A549 (cell line): ENCODE data around the gene MYO5C. TPM values are rescaled to one million over a fixed set of nuclear protein-coding genes. Genes with fewer than 3 reads are reported as not detected.

Experiments used
- ATAC-seq, 2 experiments: fragments of 200-7000 bp in 1 of 2; fragments of >200 bp in 1 of 2; cut with Nextera tagmentation in 1 of 2; cut with Tn5 transposase in 1 of 2; 3 replicates each; pipeline versions ENCODE4 v1.8.0 to v1.9.1; 2018 to 2020; ENCODE audit warnings: mild to moderate bottlenecking in 1 of 2, moderate library complexity in 1 of 2
- CTCF ChIA-PET: fragments of 300-600 bp; sonication (Branson Sonifier 250); formaldehyde crosslinking; extraction: SDS; loops from one replicate; lab custom pipeline; 2021; ENCODE audit warnings: antibody characterized with exemption, inconsistent platforms; lab: Yijun Ruan, JAX
- POLR2A ChIA-PET: fragments of 350-600 bp; formaldehyde crosslinking; extraction: SDS; loops from one replicate; lab custom pipeline; 2021; ENCODE audit warnings: antibody characterized with exemption, inconsistent platforms; lab: Yijun Ruan, JAX
- DNase-seq, 2 experiments: peaks; one replicate each; pipeline versions ENCODE4 v3.0.0 to v3.0.0-alpha.2; 2011 to 2016; ENCODE audit warnings: low read depth in 1 of 2, low spot score in 1 of 2
- FAIRE-seq: peaks from 2 replicates; lab custom pipeline; 2011; peaks lifted over from hg19 to GRCh38; lab: Jason Lieb, UNC
- H3K27ac ChIP-seq, 2 experiments: fragments of >200 bp; sonication (Bioruptor Twin); formaldehyde crosslinking; 3 replicates each; pipeline ENCODE4 v1.5.1; 2016 to 2017
- H3K4me1 ChIP-seq: fragments of >200 bp; sonication (Bioruptor Twin); formaldehyde crosslinking; 3 replicates; pipeline ENCODE4 v1.6.1; 2016
- H3K4me2 ChIP-seq: fragments of >200 bp; sonication (Bioruptor Twin); formaldehyde crosslinking; 3 replicates; pipeline ENCODE4 v1.6.1; 2016
- H3K4me3 ChIP-seq: fragments of >200 bp; sonication (Bioruptor Twin); formaldehyde crosslinking; 3 replicates; pipeline ENCODE4 v1.5.1; 2016
- H3K9me3 ChIP-seq: fragments of >200 bp; sonication (Bioruptor Twin); formaldehyde crosslinking; 3 replicates; pipeline ENCODE4 v1.6.1; 2016
- BHLHE40 ChIP-seq: IDR thresholded peaks from 2 replicates; pipeline ENCODE4 v1.6.1; 2012; ENCODE audit warnings: low read depth, low read length, inconsistent platforms
- CBX8 ChIP-seq: fragments of 200-600 bp; sonication (generic); IDR thresholded peaks from 2 replicates; pipeline ENCODE4 v1.6.1; 2016
- CHD2 ChIP-seq: fragments of 150-350 bp; IDR thresholded peaks from 2 replicates; pipeline ENCODE4 v1.6.1; 2014; ENCODE audit warnings: low read length; ENCODE audit not compliant: partially characterized antibody
- CHD4 ChIP-seq: fragments of 200-600 bp; sonication (generic); IDR thresholded peaks from 2 replicates; pipeline ENCODE4 v1.6.1; 2016; ENCODE audit warnings: antibody characterized with exemption, mild to moderate bottlenecking, borderline replicate concordance
- FOSL2 ChIP-seq, 2 experiments: fragments of 450-650 bp in 1 of 2; fragments of >200 bp in 1 of 2; sonication (Bioruptor Twin) in 1 of 2; formaldehyde crosslinking; IDR thresholded peaks; 2 replicates each; pipeline versions ENCODE4 v1.5.0 to v1.6.1; 2016 to 2020; ENCODE audit warnings: mild to moderate bottlenecking in 1 of 2, moderate library complexity in 1 of 2
- GATA3 ChIP-seq: IDR thresholded peaks from 2 replicates; pipeline ENCODE4 v1.6.1; 2012; ENCODE audit warnings: borderline replicate concordance
- HDAC2 ChIP-seq: fragments of 200-600 bp; sonication (generic); IDR thresholded peaks from 2 replicates; pipeline ENCODE4 v1.6.1; 2016
- HEYL ChIP-seq: fragments of 250-450 bp; sonication (Bioruptor Pico); IDR thresholded peaks from 2 replicates; pipeline ENCODE4 v1.8.0; 2021; ENCODE audit warnings: mild to moderate bottlenecking, moderate library complexity
- KDM1A ChIP-seq: fragments of 200-600 bp; sonication (generic); IDR thresholded peaks from 2 replicates; pipeline ENCODE4 v1.6.1; 2016; ENCODE audit warnings: low read depth, mild to moderate bottlenecking
- KDM5A ChIP-seq: fragments of 200-600 bp; sonication (generic); IDR thresholded peaks from 2 replicates; pipeline ENCODE4 v1.6.1; 2016; ENCODE audit warnings: antibody characterized with exemption, mild to moderate bottlenecking
- NFE2L2 ChIP-seq: fragments of 150-350 bp; conservative IDR thresholded peaks from 2 replicates; pipeline ENCODE4 v1.6.1; 2014; ENCODE audit warnings: low read length
- NPAS2 ChIP-seq: fragments of 250-450 bp; sonication (Bioruptor Pico); IDR thresholded peaks from 2 replicates; pipeline ENCODE4 v1.8.0; 2022; ENCODE audit warnings: mild to moderate bottlenecking, moderate library complexity, borderline replicate concordance
- PHF8 ChIP-seq: fragments of 200-600 bp; sonication (generic); IDR thresholded peaks from 2 replicates; pipeline ENCODE4 v1.6.1; 2016; ENCODE audit warnings: low read depth, mild to moderate bottlenecking, antibody characterized with exemption, moderate library complexity, borderline replicate concordance
- POLR2AphosphoS2 ChIP-seq: conservative IDR thresholded peaks from 2 replicates; pipeline ENCODE4 v1.6.1; 2012; ENCODE audit warnings: low read length, improper control_type of control experiment, inconsistent platforms
- RAD21 ChIP-seq, 2 experiments: fragments of >200 bp in 1 of 2; sonication (Bioruptor Twin) in 1 of 2; formaldehyde crosslinking in 1 of 2; IDR thresholded peaks in 1 of 2; conservative IDR thresholded peaks in 1 of 2; 2 replicates in 1 of 2; 3 replicates in 1 of 2; pipeline ENCODE4 v1.6.1; 2012 to 2018; ENCODE audit warnings: inconsistent platforms in 1 of 2
- SMC3 ChIP-seq: fragments of >200 bp; sonication (Bioruptor Twin); formaldehyde crosslinking; IDR thresholded peaks from 3 replicates; pipeline ENCODE4 v1.6.1; 2018; ENCODE audit warnings: inconsistent platforms
- TFCP2L1 ChIP-seq: fragments of 250-450 bp; sonication (Bioruptor Pico); IDR thresholded peaks from 2 replicates; pipeline ENCODE4 v1.5.0; 2021; ENCODE audit warnings: mild to moderate bottlenecking
- ZNF302 ChIP-seq: fragments of 250-450 bp; sonication (Bioruptor Pico); IDR thresholded peaks from 2 replicates; pipeline ENCODE4 v1.9.0; 2021; ENCODE audit warnings: inconsistent platforms, mild to moderate bottlenecking, moderate library complexity
- ZSCAN20 ChIP-seq: fragments of 250-450 bp; sonication (Bioruptor Pico); IDR thresholded peaks from 2 replicates; pipeline ENCODE4 v1.8.0; 2022; ENCODE audit warnings: mild to moderate bottlenecking, moderate library complexity
- WGBS: methylation state at CpG from one replicate; pipeline ENCODE4 v1.1.6; 2017; ENCODE audit errors: missing lambda C conversion rate; 5-methylcytosine and 5-hydroxymethylcytosine counted together
- polyA plus RNA-seq, 4 experiments: library from polyadenylated mRNA; depleted of rRNA in 3 of 4; stranded (reverse); fragments of >200 nt; fragmentation: RNase III in 1 of 4; extraction: RNeasy Plus Mini Kit Qiagen cat#74134 plus additional on column Dnase treatment in 1 of 4; gene quantifications; 2 replicates in 3 of 4; 3 replicates in 1 of 4; pipeline ENCODE4 v1.2.3, GENCODE V29; 2011 to 2017
- TF ChIP-seq, protein P1 (sequence below): fragments of 450-650 bp; IDR thresholded peaks from 2 replicates; pipeline ENCODE4 v1.6.1; 2014; ENCODE audit warnings: antibody characterized with exemption
- TF ChIP-seq, protein P2 (sequence below): IDR thresholded peaks from 2 replicates; pipeline ENCODE4 v1.6.1; 2012
- TF ChIP-seq, protein P3 (sequence below): IDR thresholded peaks from 2 replicates; pipeline ENCODE4 v1.6.1; 2012; ENCODE audit warnings: low read depth, borderline replicate concordance
- TF ChIP-seq, protein P4 (sequence below): fragments of >200 bp; sonication (Bioruptor Twin); formaldehyde crosslinking; IDR thresholded peaks from 3 replicates; pipeline ENCODE4 v1.6.1; 2016
- TF ChIP-seq, protein P5 (sequence below): fragments of >200 bp; sonication (Bioruptor Twin); formaldehyde crosslinking; IDR thresholded peaks from 2 replicates; pipeline ENCODE4 v1.6.1; 2016
- TF ChIP-seq, protein P6 (sequence below): fragments of 250-450 bp; sonication (Bioruptor Pico); IDR thresholded peaks from 2 replicates; pipeline ENCODE4 v1.5.0; 2021; ENCODE audit warnings: mild to moderate bottlenecking, moderate library complexity, borderline replicate concordance
- TF ChIP-seq, protein P7 (sequence below): fragments of 150-350 bp; IDR thresholded peaks from 2 replicates; pipeline ENCODE4 v1.6.1; 2014; ENCODE audit warnings: low read depth, mild to moderate bottlenecking, low read length
- TF ChIP-seq, protein P8 (sequence below): fragments of >200 bp; sonication (Bioruptor Twin); formaldehyde crosslinking; IDR thresholded peaks from 3 replicates; pipeline ENCODE4 v1.5.1; 2016

MYO5C gene
- polyA plus RNA-seq, 2 of the 4 experiments (the other 2 are of a cell fraction): 6.2 to 27.6 TPM

DNA sequence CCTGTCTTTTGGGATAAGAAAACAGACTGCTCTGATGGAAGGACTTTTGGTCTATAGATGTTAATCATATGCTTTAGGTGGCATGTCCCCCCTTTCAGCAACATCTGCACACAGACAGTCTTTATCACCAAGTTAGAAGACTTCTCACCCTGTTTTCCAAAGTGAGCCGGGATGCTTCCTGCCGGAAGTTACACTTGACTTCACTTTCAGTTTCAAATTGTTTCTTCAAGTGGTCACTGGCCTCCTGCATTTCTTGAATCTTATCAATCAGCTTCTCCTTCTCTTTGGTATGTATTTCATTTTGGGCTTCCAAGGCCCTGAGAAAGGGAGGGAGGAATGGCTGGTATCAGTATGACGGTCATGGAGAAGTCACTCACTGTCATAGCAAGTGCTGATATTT lies 77.2 kb downstream of the MYO5C start:
- CTCF ChIA-PET: interaction anchor here (2.4 to 6.8 kb wide), 2 partner anchors 9 to 13 kb away, joined by 12 to 67 read pairs; no protein-coding TSS in a partner anchor
- WGBS: 93% methylated on average over 3 of the region's 3 CpGs
- no peak for DNase-seq
- FAIRE-seq: no peak
- TF ChIP-seq BHLHE40: no peak
- TF ChIP-seq CHD4: no peak
- no peak for TF ChIP-seq ZSCAN20 (CRISPR knock-in tag)
- TF ChIP-seq, protein P1, sequence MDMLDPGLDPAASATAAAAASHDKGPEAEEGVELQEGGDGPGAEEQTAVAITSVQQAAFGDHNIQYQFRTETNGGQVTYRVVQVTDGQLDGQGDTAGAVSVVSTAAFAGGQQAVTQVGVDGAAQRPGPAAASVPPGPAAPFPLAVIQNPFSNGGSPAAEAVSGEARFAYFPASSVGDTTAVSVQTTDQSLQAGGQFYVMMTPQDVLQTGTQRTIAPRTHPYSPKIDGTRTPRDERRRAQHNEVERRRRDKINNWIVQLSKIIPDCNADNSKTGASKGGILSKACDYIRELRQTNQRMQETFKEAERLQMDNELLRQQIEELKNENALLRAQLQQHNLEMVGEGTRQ: no peak
- TF ChIP-seq, protein P2, sequence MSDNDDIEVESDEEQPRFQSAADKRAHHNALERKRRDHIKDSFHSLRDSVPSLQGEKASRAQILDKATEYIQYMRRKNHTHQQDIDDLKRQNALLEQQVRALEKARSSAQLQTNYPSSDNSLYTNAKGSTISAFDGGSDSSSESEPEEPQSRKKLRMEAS: no peak
- no peak for TF ChIP-seq KDM1A
- TF ChIP-seq GATA3: no peak
- TF ChIP-seq POLR2AphosphoS2: no peak
- TF ChIP-seq, protein P3, sequence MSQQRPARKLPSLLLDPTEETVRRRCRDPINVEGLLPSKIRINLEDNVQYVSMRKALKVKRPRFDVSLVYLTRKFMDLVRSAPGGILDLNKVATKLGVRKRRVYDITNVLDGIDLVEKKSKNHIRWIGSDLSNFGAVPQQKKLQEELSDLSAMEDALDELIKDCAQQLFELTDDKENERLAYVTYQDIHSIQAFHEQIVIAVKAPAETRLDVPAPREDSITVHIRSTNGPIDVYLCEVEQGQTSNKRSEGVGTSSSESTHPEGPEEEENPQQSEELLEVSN: no peak
- TF ChIP-seq KDM5A: no peak
- TF ChIP-seq NFE2L2: no peak
- TF ChIP-seq FOSL2 (IDR thresholded peaks at IDR 0.05): no peak
- no peak for TF ChIP-seq FOSL2 (CRISPR knock-in tag; IDR thresholded peaks at IDR 0.05)
- TF ChIP-seq SMC3: no peak
- no peaks in the 10 kb centered on the region for H3K9me3 ChIP-seq
- H3K4me2 ChIP-seq: no peak overlapping the region
- POLR2A ChIA-PET: no interaction called here
- no peak for ATAC-seq
- no peak overlapping the region for H3K27ac ChIP-seq
- H3K4me3 ChIP-seq: no peak overlapping the region
- no peaks in the 10 kb centered on the region for H3K4me1 ChIP-seq

DNA sequence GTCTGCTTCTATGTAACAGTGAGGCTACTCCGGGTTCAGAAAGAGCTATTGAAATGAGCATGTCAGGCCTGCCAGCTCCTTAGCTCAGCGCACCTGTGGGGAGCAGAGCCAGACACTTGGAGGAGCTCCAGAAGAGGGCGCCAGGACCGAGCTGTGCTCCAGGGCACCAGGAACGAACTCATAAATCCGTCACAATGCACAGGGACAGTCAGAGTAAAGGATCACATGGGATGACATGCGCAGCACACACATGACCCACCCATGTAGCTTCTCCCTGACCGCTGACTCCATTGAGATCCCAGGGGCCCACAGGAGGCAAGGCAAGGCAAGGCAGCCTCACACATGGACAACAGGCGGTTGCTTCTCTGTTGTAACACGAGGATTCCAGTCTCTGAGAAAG lies 78.4 kb downstream of the MYO5C start:
- ATAC-seq (peak; percentile 75 to 89; a peak in 4 of 6 replicates), FAIRE-seq (no peak), DNase-seq (peak; percentile 21 to 44)
- ChIA-PET CTCF (interaction anchor here (0.7 to 6.8 kb wide), 10 partner anchors 9 to 501 kb away, joined by 3 to 67 read pairs (median 3); no protein-coding TSS in a partner anchor), POLR2A (interaction anchor here (1.0 kb wide), 1 partner anchor 38 kb away, joined by 5 read pairs; no protein-coding TSS in a partner anchor)
- H3K9me3 ChIP-seq: no peaks in the 10 kb centered on the region
- no peak overlapping the region for H3K4me3 ChIP-seq
- 63% methylated on average over 10 of the region's 10 CpGs for WGBS
- no peaks in the 10 kb centered on the region for H3K4me1 ChIP-seq
- no peak overlapping the region for H3K4me2 ChIP-seq
- TF ChIP-seq NFE2L2: no peak
- TF ChIP-seq CHD2: no peak
- TF ChIP-seq SMC3: peak; percentile 35; the same call in 1 of the 3 replicates
- TF ChIP-seq PHF8: no peak
- TF ChIP-seq HEYL (CRISPR knock-in tag): no peak
- TF ChIP-seq, protein P4, sequence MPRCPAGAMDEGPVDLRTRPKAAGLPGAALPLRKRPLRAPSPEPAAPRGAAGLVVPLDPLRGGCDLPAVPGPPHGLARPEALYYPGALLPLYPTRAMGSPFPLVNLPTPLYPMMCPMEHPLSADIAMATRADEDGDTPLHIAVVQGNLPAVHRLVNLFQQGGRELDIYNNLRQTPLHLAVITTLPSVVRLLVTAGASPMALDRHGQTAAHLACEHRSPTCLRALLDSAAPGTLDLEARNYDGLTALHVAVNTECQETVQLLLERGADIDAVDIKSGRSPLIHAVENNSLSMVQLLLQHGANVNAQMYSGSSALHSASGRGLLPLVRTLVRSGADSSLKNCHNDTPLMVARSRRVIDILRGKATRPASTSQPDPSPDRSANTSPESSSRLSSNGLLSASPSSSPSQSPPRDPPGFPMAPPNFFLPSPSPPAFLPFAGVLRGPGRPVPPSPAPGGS: no peak
- no peak for TF ChIP-seq ZNF302 (CRISPR knock-in tag)
- TF ChIP-seq CBX8: no peak
- TF ChIP-seq, protein P5, sequence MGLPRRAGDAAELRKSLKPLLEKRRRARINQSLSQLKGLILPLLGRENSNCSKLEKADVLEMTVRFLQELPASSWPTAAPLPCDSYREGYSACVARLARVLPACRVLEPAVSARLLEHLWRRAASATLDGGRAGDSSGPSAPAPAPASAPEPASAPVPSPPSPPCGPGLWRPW: no peak
- TF ChIP-seq HDAC2: no peak
- TF ChIP-seq, protein P6, sequence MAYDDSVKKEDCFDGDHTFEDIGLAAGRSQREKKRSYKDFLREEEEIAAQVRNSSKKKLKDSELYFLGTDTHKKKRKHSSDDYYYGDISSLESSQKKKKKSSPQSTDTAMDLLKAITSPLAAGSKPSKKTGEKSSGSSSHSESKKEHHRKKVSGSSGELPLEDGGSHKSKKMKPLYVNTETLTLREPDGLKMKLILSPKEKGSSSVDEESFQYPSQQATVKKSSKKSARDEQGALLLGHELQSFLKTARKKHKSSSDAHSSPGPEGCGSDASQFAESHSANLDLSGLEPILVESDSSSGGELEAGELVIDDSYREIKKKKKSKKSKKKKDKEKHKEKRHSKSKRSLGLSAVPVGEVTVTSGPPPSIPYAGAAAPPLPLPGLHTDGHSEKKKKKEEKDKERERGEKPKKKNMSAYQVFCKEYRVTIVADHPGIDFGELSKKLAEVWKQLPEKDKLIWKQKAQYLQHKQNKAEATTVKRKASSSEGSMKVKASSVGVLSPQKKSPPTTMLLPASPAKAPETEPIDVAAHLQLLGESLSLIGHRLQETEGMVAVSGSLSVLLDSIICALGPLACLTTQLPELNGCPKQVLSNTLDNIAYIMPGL (CRISPR knock-in tag): no peak
- no peak for TF ChIP-seq FOSL2 (IDR thresholded peaks at IDR 0.05)
- no peak for TF ChIP-seq FOSL2 (CRISPR knock-in tag; IDR thresholded peaks at IDR 0.05)
- TF ChIP-seq, protein P7, sequence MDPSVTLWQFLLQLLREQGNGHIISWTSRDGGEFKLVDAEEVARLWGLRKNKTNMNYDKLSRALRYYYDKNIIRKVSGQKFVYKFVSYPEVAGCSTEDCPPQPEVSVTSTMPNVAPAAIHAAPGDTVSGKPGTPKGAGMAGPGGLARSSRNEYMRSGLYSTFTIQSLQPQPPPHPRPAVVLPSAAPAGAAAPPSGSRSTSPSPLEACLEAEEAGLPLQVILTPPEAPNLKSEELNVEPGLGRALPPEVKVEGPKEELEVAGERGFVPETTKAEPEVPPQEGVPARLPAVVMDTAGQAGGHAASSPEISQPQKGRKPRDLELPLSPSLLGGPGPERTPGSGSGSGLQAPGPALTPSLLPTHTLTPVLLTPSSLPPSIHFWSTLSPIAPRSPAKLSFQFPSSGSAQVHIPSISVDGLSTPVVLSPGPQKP: no peak
- no peak for TF ChIP-seq KDM5A
- peak; percentile 29 to 54; a peak in 4 of 5 replicates for TF ChIP-seq RAD21 (conservative IDR thresholded peaks at IDR 0.05 in 1 of 2, IDR thresholded peaks at IDR 0.05 in 1 of 2)
- TF ChIP-seq TFCP2L1 (CRISPR knock-in tag): no peak
- TF ChIP-seq, protein P8, sequence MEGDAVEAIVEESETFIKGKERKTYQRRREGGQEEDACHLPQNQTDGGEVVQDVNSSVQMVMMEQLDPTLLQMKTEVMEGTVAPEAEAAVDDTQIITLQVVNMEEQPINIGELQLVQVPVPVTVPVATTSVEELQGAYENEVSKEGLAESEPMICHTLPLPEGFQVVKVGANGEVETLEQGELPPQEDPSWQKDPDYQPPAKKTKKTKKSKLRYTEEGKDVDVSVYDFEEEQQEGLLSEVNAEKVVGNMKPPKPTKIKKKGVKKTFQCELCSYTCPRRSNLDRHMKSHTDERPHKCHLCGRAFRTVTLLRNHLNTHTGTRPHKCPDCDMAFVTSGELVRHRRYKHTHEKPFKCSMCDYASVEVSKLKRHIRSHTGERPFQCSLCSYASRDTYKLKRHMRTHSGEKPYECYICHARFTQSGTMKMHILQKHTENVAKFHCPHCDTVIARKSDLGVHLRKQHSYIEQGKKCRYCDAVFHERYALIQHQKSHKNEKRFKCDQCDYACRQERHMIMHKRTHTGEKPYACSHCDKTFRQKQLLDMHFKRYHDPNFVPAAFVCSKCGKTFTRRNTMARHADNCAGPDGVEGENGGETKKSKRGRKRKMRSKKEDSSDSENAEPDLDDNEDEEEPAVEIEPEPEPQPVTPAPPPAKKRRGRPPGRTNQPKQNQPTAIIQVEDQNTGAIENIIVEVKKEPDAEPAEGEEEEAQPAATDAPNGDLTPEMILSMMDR: peak; percentile 41
- no peak for TF ChIP-seq NPAS2 (CRISPR knock-in tag)
- no peak overlapping the region for H3K27ac ChIP-seq
